GM18909 (cell line): ENCODE measurements around the gene COL1A2.

Source experiments
- ATAC-seq: cut with Tn5 transposase; IDR thresholded peaks from one replicate; pipeline ENCODE4 v1.9.1; 2021; ENCODE audit warnings: mild to moderate bottlenecking; ENCODE audit not compliant: unreplicated experiment, poor library complexity

Gene COL1A2

DNA sequence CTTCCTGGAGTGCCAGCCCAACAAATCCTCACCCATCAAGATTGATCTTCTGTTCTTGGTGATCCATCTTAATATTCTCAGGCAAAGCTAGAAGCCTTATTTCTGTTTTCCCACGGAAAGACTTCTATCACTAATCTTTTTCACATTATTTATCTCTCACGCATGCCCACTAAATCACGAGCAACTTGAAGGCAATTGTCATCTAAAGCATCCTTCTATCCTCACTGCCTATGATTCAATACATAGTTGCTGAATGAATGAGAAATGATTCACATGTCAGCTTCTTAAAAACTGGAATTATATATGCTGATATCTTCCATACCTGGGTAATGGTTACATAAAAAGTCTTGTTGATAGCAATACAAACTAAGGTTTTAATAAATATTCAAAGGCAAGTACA is 12.6 kb upstream of the COL1A2 start:
- no peak for ATAC-seq

- ATAC-seq = no peak
Observed at GRCh38 chr7:94382746-94383145, 11.9 kb upstream of the COL1A2 start.

- no peak for ATAC-seq
Observed at GRCh38 chr7:94384315-94384714, 10.4 kb upstream of the COL1A2 start.

DNA sequence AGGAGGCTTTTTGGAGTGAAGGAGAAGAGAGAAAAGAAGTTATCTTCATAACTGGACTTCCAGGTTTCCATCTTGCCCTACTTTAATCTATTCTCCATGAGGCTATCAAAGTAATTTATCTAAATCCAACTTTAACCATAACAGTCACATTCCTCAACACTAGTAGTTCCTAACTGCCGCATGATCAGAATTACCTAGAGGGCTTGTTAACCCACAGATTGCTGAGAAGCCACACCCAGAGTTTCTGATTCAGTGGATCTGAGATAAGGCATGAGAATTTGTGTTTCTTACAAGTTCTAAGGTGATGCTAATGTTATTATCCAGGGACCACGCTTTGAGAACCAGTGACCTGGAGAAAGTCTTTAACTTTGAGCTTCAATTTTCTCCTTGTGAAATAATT is 8.3 kb upstream of the COL1A2 start:
- ATAC-seq = no peak

DNA sequence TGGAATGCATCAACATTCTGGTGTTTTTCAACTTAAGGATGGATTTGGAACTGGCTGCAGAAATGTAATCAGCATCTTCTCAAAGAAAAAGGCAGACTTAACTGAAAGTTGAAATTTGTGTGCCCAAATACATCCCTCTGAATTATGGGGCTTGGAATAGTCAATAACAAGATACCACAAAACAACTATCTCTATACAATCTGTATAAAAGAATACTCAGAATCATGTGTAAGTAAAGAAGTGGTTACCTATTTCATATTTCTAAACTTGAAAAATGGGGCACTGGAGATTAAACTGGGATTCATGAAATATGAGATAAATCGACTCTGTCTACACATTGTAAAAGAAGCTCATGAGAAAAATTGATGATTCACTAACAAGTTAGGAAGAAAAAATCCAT is 6.2 kb upstream of the COL1A2 start:
- ATAC-seq = no peak

DNA sequence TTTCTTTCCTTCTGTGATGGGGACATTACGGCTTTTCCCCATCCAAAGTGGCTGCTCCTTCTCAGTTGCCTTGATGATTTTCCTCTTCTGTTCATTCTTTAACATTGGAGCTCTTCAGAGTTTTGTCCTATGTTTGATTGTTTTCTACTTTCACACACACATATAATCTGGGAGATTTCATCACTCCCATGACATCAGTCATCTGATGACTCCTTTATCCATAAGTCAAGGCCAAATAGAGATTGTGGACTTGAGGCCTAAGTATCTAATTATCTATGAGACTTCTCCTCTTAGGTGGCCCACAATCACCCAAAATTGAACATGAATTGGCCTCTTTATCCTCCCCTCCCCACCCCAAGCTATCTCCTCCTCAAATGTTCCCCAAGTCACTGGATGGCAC is 5.3 kb upstream of the COL1A2 start:
- ATAC-seq = no peak

- ATAC-seq = peak; percentile 60
Observed at GRCh38 chr7:94391726-94392392, 2.8 kb upstream of the COL1A2 start.

DNA sequence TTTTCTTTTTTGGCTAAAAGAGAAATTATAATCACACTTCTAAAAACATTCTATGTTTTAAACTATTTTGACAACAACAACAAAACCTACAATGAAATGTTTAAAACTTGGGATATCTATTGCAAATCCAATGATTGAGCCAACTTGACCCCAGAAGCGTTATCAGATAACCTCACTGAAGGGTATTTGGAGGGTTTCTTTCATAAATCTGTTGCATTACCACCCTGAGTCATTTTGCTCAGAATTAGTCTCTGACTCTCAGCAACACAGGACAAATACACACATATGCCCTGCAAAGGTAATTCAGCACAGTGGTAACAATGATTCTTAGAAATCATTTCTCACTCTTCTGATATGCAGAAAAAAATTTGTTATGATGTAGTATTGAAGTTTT is 2.3 kb upstream of the COL1A2 start:
- no peak for ATAC-seq

DNA sequence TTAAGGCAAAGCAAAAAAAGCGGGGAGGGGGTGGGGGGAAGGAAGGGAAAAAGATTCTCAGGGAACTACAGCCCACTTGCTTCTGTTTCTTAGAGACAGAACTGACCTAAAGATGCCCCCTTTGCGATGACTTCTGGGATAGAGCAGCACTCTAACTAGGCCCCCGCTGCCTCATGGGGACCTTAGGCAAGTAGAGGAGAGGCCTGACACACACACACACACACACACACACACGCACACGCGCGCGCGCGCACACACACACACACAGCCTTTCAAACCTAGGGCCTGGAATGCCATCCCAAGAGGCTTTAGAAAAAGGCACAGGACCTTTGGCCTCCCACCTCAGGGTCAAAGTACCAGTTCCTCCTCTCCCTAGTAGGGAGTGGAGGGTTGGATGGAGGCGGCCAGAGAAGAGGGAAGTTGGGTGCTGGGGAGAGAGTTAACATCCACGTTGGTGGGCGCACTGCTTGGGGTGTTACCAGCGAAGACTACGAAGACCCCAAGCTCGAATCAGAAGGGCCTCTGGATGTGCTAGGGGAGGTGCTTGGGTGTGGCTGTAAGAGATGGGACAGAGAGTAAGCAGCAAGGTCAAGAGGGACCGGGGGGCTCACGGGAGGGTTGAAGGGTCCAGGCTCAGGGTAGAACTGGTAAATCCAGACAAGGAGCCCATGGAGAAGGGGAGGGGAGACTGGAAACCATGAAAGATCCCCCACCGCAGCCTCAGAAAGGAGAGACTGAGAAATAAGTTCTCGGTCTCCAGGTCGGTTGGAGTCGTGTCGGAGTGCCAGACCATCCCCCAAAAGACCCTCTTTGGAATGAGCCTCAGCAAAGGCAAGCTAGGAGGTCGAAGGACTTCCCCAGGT is 1.2 kb upstream of the COL1A2 start:
- ATAC-seq = no peak

GRCh38 chr7:94394109-94394436 is 622 bp upstream of the COL1A2 start:
- ATAC-seq = no peak

GRCh38 chr7:94395141-94396036 is 694 bp downstream of the COL1A2 start:
- ATAC-seq = peak; percentile 83

DNA sequence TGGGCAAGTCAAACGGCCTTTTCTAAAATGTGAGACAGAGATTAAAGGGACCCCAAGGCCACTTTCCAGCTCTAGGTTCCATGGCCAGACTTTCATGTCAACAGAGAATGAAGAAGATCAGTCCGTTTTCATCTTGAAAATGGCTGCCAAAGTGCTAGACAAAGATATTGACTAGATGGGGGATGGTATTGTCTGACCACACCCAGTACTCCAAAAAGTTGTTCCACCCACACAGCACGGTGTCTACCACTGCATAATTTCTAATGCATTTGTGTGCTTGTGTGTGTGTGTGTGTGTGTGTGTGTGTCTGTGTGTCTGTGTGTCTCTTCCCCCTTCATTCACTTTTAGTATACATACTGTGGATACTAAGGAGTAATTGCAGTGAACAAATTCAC is 1.3 kb downstream of the COL1A2 start:
- no peak for ATAC-seq

DNA sequence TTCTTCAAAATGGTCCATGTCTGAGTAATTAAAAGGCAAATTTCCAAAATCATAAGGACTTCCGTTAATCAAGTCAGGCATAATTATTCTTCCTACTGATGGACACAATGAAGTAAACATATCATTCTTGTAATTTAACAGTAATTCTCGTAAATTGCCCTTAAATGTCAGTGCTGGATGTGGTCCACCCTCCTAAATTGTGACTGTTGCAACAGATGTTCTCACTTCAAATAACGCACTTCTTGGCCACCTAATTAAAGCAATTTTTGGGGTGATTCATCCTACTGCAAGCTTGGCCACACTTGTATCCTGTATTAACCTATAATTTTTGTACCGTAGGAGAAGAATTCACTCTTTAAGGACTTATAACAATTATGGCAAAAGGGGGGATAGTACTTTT is 1.9 kb downstream of the COL1A2 start:
- no peak for ATAC-seq

DNA sequence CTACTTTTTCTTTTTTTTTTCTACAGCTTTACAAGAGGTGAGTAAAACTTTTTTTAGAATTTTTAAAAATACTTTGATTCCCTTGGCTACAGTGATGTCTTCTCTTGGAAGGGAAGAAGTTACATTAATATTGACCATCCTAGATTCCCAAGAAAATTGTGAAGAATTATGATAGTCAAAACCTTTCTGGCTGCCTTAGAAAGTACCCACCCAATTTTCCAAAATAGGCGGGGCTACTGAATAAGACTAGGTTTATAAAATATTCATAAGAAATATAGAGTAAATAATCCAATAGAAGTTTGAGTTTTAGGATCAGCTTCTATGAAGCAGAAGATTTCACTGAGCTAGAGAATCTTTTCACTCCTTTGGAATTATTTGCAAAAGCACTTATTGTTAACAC is 3.0 kb downstream of the COL1A2 start:
- no peak for ATAC-seq

- ATAC-seq = no peak
Observed at GRCh38 chr7:94398841-94399240, 4.1 kb downstream of the COL1A2 start.

DNA sequence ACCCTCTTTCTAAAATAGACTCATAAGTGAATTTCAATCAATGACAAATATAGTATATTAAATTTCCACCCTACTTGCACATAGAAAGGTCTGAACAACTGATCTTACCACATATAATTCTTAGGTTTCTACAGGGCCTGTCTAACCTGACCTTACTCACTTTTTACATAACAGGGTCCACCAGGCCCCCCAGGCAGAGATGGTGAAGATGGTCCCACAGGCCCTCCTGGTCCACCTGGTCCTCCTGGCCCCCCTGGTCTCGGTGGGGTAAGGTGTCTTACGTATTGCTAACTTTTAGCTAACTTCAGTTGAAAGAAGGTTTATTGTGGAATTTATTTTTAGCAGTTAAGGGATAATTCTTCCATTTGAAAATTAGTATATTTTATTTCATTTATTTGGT is 5.3 kb downstream of the COL1A2 start:
- no peak for ATAC-seq

DNA sequence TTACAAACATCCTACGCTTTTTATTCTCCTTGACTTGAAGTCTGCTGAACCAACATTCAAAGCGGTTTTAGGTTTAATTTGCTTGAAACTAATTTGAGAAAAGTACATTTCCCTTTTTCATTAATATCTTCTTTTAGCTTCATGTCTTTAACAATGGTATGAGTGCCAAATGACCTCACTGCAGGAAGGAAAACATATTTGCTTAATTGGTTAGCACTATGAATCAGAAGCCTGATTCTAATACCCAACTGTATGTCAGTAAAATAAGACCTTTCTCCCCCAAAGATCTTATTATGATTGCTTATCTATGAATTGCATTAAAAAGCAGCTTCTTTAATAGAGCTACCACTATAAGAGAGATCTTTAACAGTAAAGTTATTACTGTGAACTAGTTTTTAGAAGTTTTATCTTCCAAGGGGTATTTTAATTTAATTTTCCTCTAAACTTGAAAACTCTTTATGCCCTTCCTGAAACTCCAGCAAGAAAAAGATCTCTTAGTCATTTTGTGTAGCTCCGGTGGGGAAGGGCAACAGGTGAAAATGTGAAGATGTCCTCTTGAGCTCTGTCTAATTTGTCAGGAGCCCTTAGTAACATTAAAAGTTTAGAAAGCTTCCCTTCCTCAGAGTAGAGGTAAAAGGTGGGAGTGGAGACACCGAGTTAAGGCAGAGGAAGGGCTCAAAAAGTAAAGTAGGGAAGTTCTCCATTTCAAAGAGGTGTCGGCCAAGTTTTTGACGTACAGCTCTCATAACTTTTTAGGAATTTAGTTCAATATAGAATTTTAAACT is 6.1 kb downstream of the COL1A2 start:
- no peak for ATAC-seq

- ATAC-seq = no peak
Observed at GRCh38 chr7:94401428-94401814, 6.7 kb downstream of the COL1A2 start.

GRCh38 chr7:94403546-94403945 is 8.9 kb downstream of the COL1A2 start:
- ATAC-seq = no peak

DNA sequence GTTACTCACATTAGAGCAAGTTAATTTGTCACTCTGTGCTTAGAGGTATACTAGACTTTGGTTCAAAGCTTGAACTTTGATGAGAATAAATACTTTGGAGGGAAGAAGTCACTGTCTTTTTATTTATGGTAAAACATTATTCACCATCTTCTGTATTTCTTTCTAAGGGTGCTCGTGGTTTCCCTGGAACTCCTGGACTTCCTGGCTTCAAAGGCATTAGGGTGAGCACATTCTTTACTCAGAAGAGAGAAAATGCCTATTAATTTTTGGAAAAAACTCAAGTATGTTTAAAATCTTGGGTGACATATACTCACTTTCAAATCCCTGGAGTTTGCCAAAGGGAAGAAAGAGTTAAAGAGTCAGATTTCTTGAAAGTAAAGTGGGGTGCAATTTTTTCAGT is 10.8 kb downstream of the COL1A2 start:
- ATAC-seq = no peak
